NB4 (cell line): ENCODE data around the gene SLX4.
A peak's percentile ranks its signal among the peaks of the same experiment; 100 is the strongest.

Experiments used
- DNase-seq: peaks from one replicate; pipeline ENCODE4 v3.0.0; 2010; ENCODE audit warnings: low read depth
- H3K4me3 ChIP-seq: one replicate; pipeline ENCODE4 v1.5.1; 2011; ENCODE audit warnings: mild to moderate bottlenecking, low read depth, low read length, moderate library complexity
- MYC ChIP-seq: IDR thresholded peaks from 2 replicates; pipeline ENCODE4 v1.6.1; 2011; ENCODE audit warnings: low read depth, low read length
- POLR2A ChIP-seq: IDR thresholded peaks from 2 replicates; pipeline ENCODE4 v1.6.1; 2011; ENCODE audit warnings: mild to moderate bottlenecking; ENCODE audit not compliant: insufficient read length; ENCODE audit errors: extremely low read depth
- TF ChIP-seq, protein P1 (sequence below): IDR thresholded peaks from one replicate; pipeline ENCODE4 v1.5.1; 2012; ENCODE audit warnings: low read depth, low read length
- TF ChIP-seq, protein P2 (sequence below): IDR thresholded peaks from 2 replicates; pipeline ENCODE4 v1.6.1; 2011; ENCODE audit warnings: low read depth, low read length

SLX4 gene

GRCh38 chr16:3625911-3626732 lies 14.7 kb upstream of the SLX4 start:
- peak overlapping the region; percentile 0 for H3K4me3 ChIP-seq
- TF ChIP-seq, protein P1, sequence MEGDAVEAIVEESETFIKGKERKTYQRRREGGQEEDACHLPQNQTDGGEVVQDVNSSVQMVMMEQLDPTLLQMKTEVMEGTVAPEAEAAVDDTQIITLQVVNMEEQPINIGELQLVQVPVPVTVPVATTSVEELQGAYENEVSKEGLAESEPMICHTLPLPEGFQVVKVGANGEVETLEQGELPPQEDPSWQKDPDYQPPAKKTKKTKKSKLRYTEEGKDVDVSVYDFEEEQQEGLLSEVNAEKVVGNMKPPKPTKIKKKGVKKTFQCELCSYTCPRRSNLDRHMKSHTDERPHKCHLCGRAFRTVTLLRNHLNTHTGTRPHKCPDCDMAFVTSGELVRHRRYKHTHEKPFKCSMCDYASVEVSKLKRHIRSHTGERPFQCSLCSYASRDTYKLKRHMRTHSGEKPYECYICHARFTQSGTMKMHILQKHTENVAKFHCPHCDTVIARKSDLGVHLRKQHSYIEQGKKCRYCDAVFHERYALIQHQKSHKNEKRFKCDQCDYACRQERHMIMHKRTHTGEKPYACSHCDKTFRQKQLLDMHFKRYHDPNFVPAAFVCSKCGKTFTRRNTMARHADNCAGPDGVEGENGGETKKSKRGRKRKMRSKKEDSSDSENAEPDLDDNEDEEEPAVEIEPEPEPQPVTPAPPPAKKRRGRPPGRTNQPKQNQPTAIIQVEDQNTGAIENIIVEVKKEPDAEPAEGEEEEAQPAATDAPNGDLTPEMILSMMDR = peak; percentile 7
- TF ChIP-seq, protein P2, sequence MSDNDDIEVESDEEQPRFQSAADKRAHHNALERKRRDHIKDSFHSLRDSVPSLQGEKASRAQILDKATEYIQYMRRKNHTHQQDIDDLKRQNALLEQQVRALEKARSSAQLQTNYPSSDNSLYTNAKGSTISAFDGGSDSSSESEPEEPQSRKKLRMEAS = no peak
- DNase-seq = peak; percentile 76

- no peak for DNase-seq
- TF ChIP-seq, protein P1 = no peak
- no peak for TF ChIP-seq MYC
- H3K4me3 ChIP-seq = no peak overlapping the region
These were observed 13.9 kb upstream of the SLX4 start for GRCh38 chr16:3625331-3625730.

- TF ChIP-seq POLR2A (no peak), MYC (no peak)
- TF ChIP-seq, protein P1 = no peak
- TF ChIP-seq, protein P2 = no peak
- no peak overlapping the region for H3K4me3 ChIP-seq
- no peak for DNase-seq
These were observed 12.2 kb upstream of the SLX4 start for GRCh38 chr16:3623642-3624041.

- DNase-seq = peak; percentile 63
- no peak overlapping the region for H3K4me3 ChIP-seq
- TF ChIP-seq, protein P2 = no peak
- TF ChIP-seq MYC = no peak
- TF ChIP-seq, protein P1 = no peak
- no peak for TF ChIP-seq POLR2A
These were observed 7.3 kb upstream of the SLX4 start for GRCh38 chr16:3618769-3619141.

- DNase-seq = peak; percentile 69
- TF ChIP-seq, protein P2 = no peak
- TF ChIP-seq MYC = no peak
- no peak for TF ChIP-seq POLR2A
- TF ChIP-seq, protein P1 = no peak
These were observed 1.4 kb upstream of the SLX4 start for GRCh38 chr16:3612510-3613466.

More at GRCh38 chr16:3612510-3613466, 1.4 kb upstream of the SLX4 start:
- H3K4me3 ChIP-seq = peak overlapping the region; percentile 84
